NCI-H1092 treated with DMSO at 0.1 percent for 48 hours (cell line): ENCODE data around the gene GOLPH3.

Experiments used
- DNase-seq: peaks from one replicate; lab custom pipeline; 2025; lab: John Stamatoyannopoulos, UW

The GOLPH3 gene

DNA sequence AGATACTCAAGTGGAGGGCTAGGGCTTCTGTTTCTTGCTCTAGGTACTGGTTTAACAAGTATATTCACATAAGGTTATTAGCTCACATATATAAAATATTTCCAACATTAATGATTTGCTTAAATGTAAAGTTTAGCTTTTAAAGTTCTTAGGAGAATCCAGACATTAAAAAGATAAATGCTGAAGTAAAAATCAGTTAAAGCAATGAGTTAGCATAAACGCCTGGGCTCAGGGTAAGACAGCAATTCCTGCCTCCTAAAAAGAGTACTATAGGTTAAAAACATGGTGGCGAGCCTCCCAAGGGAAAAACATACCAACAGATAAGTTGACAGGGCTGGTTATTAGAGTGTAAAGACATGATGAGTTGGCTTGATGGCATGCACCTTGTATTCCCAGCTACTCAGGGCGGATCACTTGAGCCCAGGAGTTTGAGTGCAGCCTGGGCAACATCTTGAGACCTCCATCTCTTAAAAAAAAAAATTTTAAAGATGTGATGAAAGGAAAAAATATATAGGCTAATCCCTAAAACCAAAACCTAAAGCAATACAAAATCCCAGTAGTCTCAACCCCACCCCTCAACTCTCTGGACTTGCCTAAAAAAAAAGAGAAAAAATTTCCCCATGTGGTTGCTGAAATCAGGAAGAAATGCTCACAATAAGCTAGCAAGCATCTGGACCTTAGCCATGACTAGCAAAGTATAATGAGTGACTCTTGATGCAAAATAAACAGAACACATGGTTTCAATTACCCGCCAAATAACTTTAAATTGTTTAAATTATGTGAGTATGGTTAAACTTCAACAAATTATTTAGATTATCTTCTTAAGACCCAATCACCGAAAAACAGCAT, 3.6 kb downstream of the GOLPH3 start:
- DNase-seq, result no peak

DNA sequence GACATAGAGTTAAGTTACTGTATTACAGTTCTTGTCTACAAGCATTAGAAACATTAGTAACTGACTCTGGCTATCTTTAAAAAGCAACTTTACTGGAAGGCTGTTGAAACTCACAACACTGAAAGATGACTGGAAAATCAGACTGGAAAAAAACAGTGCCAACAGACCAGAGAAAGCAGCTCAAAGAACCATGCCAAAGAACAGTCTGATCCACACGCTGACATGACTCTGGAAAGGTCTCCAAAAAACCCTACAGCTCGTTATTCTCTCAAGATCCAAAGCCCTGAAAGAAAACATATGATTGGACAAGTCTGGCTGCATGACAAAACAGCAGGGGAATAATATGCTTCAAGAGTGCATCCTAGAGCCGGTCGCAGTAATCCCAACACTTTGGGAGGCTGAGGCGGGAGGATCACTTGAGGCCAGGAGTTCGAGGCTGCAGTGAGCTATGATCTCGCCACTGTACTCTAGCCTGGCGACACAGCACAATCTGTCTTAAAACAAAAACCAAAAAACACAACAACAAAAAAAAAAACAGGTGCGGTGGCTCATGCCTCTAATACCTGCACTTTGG, 5.6 kb downstream of the GOLPH3 start:
- DNase-seq, result no peak

DNA sequence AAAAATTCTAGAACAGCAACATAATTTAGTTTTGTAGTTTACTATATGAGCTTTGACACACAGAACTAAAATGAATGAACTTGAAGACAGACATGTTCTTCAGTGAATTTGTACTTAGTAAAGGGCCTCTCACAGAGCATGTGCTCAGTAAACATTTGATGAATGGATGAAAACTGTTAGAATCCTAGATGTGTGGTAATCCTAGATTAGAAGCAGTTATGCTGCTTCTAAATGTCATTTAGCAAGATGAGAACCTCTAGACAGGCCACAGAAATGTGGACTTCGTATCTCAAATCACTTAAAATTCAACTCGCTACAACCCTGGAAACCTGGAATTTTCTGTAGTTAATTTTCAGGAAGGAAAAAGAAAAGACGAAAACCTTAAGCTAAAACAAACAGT, 8.5 kb downstream of the GOLPH3 start:
- DNase-seq, result no peak

DNA sequence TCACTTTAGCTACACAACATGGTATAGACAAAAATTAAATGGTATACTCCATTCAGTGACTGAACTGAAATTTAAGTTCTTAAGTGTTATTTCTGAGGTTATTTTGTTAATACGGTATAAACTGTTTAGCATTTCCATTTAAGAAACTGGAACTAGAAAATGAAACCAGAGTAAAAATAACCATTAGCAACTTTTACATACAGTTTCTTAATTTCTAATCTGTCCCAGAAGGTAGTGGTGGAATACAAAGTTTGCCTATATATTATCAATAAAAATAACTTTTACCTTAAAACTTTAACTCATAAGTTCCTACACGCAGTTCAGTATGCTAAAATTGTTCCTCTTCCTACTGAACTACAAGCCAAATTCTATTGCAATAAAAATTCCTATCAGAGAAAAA, 10.3 kb downstream of the GOLPH3 start:
- no peak for DNase-seq

DNA sequence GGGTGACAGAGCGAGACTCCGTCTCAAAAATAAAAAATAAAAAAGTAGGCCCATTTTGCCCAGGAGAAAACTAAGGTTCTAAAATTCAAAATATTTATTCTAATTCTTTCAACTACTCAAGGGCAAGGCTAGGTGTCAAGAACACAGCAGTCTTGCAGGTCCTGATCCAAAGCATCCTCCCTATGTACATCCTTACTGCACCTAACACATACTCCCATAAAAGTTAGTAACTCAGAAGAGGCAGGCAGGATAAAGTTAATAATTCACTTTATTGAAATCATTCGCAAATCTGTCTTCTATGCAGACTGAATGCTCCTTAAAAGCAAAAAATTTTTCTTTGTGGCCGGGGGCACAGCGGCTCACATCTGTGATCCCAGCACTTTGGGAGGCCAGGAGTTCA, 11.1 kb downstream of the GOLPH3 start:
- DNase-seq, result no peak

DNA sequence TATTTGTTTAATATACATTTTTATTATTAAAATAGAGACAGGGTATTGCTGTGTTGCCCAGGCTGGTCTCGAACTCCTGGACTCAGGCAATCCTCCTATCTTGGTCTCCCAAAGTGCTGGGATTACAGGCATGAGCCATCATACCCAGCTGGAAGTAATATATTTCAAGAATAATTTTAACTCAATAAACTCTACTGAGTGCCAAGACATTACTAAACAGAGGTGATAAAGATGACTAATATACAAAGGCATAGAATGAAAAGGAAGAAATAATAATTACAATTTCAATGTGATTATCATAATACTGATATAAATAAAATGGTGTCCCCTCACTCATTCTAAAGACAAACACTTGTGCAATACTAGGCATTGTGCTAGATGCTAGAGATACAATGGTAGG, 13.9 kb downstream of the GOLPH3 start:
- DNase-seq, result no peak

DNA sequence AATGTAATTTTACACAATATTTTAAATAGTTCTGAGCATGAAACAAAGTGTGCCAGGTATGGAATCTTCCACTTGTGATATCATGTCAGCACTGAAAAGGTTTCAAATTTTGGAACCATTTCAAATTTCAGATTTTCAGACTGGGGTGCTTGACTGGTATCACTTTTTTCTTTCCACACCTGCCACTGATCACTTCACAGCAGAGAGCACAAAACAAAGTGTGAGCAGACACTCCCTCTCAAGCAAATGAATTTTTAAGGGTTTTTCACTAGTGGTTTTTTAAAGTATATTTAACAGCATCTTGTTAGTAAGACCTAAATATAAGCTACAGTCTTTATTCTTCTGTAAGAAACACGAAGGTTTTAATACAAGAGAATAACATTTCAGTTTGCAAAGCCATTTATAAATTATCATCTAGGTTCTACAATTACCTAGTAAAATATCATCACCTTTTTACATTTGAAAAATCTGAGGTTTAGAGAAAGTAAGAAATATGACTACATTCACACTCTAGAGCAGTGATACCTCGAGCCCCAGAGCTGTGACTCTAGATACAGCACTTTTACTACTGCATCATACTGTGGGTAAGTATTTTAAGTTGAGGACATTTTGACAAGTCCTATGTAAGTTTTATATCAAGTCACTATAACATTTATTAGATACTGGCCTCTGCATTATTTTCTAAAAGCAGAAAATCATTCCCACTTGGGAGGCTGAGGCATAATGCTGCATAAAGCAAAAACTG, 14.6 kb downstream of the GOLPH3 start:
- no peak for DNase-seq

DNA sequence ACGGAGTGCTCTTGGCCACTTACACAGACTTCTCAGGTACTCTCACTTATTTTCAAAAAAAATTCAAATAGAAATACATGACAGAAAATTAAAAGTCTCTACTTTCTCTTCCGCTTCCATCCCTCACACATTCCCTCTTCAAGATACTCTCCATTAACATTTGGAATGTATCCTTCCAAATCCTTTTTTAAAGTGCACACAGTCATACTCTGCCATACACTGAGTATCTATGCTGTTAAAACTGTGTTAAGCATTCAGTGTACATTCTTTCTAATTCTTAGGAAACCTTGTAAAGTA, 15.5 kb downstream of the GOLPH3 start:
- DNase-seq, result no peak

DNA sequence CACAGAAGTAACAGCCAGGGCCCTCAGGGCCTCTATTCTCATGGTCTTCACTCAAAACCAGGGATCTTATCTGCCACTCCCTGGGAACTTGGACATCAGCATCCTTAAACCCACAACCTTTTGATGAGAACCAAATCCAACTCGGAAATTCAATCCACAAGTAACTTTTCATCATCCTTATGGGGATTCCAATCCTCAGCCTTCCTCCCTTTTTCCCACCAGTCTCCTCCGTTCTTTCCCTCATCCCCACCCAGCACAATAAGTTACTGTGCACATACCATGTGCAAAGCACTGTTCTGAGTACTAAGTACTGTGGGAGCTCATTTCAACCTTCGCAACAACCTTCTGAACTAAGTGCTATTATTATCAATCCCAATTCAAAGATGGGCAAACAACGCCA, 17.0 kb downstream of the GOLPH3 start:
- no peak for DNase-seq

DNA sequence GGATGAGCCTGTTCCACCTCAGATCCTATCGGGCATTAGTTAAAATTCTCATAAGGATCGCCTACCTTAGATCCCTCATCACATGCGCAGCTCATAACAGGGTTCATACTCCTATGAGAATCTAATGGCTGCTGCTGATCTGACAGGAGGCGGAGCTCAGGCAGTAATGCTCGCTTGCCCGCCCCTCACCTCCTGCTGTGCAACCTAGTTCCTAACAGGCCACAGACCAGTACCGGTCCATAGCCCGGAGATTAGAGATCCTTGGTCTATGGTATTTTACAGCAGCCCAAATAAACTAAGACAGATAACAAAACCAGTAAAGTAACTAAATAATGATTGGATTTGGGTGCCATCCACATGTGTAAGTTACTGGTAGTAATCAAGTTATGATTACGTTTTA, 17.5 kb downstream of the GOLPH3 start:
- no peak for DNase-seq

DNA sequence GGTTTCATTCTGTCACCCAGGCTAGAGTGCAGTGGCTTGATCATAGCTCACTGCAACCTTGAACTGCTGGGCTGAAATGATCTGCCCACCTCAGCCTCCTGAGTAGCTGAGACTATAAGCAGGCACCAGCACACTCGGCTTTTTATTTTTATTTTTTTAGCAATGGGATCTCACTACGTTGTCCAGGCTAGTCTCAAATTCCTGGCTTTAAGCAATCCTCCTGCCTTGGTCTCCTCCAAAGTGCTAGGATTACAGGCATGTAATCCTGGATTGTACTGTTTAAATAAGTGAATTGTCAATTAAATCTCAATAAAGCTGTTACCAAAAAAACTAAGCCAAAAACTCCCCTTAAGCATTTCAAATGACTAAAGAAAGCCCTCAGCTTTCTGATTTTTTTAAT, 18.9 kb downstream of the GOLPH3 start:
- DNase-seq, result no peak

DNA sequence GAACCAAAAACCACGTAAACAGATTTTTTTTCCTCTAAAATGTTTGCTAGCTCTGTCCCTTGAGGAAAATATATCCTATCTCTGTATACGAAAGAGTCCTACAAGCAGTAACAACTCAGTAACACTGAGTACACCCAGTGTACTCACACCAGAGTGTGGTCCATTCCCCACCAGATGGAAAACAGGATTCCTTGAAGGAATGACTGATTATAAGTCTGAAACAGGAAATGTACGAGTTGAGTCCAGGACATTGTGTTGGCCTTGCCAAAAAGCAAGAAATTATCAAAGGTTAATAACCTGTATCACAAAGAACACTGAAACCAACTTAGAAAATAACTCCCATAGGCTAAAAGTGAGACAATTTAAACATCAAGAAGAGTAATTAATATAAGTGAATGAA, 20.4 kb downstream of the GOLPH3 start:
- no peak for DNase-seq

DNA sequence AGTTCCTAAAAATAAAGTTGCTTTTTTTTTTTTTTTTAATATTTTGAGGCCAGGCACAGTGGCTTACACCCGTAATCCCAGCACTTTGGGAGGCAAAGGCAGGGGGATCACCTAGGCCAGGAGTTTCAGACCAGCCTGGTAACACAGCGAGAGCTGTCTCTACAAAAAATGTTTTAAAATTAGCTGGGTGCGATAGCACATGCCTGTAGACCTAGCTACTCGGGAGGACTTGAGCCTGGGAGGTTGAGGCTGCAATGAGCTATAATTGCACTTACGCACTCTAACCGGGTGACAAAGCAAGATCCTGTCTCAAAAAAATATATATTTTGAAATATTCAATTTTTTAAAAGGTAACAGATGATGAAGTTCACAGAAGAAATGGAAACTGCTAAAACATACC, 22.9 kb downstream of the GOLPH3 start:
- DNase-seq, result no peak

DNA sequence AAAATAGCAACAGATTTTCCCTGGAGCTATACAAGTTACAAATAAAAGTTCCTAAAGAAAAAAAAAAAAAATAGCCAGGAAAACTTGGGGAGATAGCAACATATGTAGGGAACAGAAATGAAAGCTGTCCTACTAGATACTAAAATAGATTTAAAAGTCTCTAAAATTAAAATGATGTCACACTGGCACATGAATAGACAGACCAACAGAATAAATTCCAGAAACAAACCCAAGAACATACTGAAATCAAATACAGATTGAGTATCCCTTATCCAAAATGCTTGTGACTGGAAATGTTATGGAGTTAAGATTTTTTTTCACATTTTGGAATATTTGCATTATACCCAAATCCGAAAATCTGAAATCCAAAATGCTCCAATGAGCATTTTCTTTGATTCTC, 23.8 kb downstream of the GOLPH3 start:
- DNase-seq, result no peak

DNA sequence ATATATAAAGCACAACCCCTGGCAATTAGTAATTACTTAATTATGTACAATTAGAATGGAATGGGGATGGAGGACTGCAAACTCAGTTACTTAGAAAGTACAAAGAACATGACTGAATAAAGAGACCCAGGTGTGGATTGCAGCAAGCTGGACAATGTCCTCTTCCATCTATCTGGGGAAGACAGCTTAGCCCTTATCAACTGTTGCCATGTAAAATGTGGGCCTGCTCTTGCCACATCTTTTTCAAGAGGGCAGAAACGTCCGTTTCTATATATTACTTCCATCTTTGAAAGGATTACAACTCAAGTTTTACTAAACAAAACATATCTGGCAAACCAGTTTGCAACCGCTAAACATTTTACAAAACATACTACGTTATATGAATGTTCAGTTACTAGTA, 26.2 kb downstream of the GOLPH3 start:
- no peak for DNase-seq

DNA sequence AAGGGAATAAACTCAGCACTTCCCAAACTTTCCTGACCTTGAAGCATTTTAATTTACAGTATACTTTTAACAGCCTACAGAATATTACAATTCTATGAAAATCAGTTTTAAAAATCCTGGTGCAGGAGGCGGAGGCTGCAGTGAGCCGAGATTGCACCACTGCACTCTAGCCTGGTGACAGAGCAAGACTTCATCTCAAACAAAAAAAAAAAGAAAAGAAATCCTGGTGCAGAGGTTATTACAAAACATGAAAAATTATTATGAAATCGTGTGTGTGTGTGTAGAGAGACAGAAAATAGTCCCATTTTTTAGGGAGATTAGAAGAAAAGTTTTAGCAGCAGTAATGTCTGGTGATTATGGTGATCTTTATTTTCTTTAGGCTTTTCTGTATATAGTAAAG, 26.9 kb downstream of the GOLPH3 start:
- DNase-seq, result no peak

DNA sequence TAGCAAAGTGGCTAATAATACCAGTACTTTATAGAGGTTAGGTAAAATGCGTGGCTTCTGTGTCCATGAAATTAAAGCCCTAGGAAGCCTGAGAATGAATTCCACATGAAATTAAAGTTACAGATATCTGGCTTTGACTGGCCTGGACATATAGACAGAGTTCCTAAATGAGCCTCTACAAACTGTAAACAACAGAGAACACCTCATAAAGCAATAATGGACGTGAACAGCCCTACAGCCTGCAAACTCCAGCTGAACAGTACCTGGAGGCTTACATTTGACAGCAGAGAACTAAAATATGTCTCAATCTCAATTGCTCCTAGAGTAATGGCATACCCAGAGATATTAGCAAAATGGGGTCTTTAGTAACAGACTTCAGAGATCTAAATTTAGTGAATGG, 28.7 kb downstream of the GOLPH3 start:
- DNase-seq, result no peak

DNA sequence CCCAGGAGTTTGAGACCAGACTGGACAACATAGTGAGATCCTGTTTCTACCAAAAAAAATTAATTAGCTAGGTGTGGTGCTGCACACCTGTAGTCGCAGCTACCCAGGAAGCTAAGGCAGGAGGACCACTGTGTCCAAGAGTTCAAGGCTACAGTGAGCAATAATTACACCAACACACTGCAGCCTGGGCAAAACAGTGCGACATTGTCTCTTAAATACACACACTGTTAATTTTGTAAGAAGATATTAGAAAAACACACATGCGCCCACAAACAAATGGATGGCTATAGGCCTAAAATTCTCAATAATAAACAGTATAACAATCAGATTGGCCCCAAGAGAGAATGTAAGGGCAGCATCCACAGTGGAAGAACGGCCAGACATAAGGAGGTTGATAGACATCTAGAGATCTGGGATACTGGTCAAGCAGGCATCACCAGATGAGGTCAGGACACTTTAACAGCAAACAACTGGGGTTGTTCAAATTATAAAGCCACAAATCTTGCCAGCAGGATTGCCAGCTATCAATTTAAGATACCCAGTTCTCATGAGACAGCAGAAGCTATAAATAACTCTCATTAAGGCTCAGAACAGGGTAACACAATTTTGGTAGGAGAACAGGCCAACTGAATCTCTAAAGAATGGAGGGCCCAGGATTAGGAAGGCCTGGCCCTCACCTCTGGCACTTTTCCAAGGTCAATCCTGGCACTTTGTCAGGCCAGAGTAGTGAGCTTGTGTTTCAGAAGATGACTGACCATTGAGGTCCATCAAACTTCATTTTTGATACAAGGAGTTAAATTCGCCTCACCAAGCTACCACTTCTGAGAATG, 29.5 kb downstream of the GOLPH3 start:
- no peak for DNase-seq

DNA sequence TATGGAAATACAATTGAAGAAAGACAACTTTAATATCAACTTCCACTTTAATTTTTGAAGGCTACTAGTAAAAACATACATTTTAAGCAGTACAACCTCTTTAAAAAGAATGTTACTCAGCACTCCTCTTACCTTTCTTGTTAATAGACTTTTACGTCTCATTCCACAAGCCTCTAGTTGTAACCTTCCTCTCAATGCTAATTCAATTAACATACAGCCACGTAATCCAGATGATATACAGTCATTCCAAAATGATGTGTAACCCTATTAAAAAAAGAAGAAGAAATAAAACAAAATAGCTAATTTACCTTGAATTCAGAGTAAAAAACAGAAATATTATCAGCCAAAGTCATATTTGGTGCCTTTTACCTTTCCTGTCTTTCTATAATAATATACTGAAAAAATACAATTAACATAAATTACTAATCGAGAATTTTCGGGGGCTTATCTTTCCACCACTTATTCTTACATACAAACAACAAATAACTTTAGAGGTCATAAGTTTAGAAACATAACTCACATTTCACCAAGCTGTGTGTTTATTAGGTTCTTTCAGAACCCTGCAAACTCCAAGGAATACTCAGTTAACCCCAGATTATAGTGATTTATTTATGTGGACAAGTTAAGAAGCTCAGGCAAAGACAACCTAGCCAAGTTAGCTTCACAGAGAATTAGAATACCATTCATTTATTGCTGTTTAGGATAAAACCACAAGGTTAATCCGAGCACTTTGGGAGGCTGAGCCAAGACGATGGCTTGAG, 30.3 kb downstream of the GOLPH3 start:
- no peak for DNase-seq

DNA sequence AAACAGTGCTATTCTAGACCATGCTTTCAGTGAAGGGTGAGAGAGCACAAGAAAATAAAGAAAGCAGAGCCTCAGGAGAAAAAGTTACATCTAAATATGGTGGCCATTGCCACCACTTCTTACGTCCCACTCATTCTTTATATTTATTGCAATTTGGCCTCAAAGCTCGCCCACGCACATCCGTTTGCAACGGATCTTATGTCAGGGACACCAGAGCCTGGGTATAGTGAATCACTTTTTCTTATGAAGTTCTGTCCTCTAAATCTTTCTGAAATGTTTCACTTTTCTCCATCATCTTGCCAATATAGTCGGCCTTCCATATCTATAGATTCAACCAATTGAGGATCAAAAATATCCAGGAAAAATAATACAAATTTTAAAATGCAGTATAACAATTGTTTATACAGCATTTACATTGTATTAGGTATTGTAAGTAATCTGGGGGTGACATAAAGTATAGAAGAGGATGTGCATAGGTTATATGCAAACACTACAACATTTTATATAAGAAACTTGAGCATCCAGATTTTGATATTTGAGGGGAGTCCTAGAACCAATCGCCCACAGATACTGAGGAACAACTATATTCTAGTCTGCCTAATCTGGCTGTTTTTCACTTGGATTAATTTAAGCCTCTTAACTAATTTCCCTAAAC, 35.2 kb downstream of the GOLPH3 start:
- DNase-seq, result no peak

DNA sequence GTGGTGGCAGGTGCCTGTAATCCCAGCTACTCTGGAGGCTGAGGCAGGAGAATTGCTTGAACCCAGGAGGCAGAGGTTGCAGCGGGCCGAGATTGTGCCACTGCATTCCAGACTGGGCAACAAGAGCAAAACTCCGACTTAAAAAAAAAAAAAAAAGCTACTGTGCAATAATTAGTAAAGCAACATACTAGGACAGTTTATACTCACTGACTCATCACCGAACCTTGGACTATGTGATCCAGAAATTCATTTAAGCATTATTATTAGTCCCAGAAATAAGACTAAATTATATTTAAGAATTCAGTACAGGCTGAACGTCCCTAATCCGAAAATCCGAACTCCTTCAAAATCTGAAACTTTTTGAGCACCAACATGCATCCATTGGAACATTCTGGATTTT, 37.8 kb downstream of the GOLPH3 start:
- DNase-seq, result no peak
